CD14-positive monocyte (primary cell): ENCODE results near the gene METTL25B. TPM values are rescaled to one million over a fixed set of nuclear protein-coding genes. Genes with fewer than 3 reads are reported as not detected.
A peak's percentile ranks its signal among the peaks of the same experiment; 100 is the strongest.

Source experiments
- DNase-seq, 3 donors: peaks; one replicate each; pipeline ENCODE4 v3.0.0-alpha.2; 2011 to 2022
- H2AFZ ChIP-seq: 2 replicates; pipeline ENCODE4 v1.6.0; 2012; ENCODE audit warnings: mild to moderate bottlenecking, low read depth, low read length, inconsistent platforms; ENCODE audit not compliant: insufficient read depth, poor library complexity, severe bottlenecking
- H3K27ac ChIP-seq, 2 donors: 1 replicate in 1 of 2; 2 replicates in 1 of 2; pipeline ENCODE4 v1.5.1; 2012 to 2013; ENCODE audit warnings: low read length in 2 of 2, control low read depth in 1 of 2, inconsistent platforms in 1 of 2, low read depth in 1 of 2, mild to moderate bottlenecking in 1 of 2
- H3K27me3 ChIP-seq, 2 donors: one replicate each; pipeline versions ENCODE4 v1.6.0 to v1.6.1; 2011 to 2013; ENCODE audit warnings: low read length in 2 of 2; ENCODE audit not compliant: control insufficient read depth in 2 of 2, insufficient read depth in 2 of 2
- H3K36me3 ChIP-seq, 2 donors: replicated peaks in 1 of 2; 1 replicate in 1 of 2; 2 replicates in 1 of 2; pipeline versions ENCODE4 v1.5.1 to v1.6.1; 2012 to 2013; ENCODE audit warnings: low read length in 2 of 2, control low read depth in 1 of 2, inconsistent platforms in 1 of 2, mild to moderate bottlenecking in 1 of 2; ENCODE audit not compliant: insufficient read depth in 2 of 2, control insufficient read depth in 1 of 2
- H3K4me1 ChIP-seq, 2 donors: 1 replicate in 1 of 2; 2 replicates in 1 of 2; pipeline versions ENCODE4 v1.5.1 to v1.6.1; 2012 to 2013; ENCODE audit warnings: low read length in 2 of 2, control low read depth in 1 of 2, inconsistent platforms in 1 of 2, mild to moderate bottlenecking in 1 of 2, moderate library complexity in 1 of 2; ENCODE audit not compliant: insufficient read depth in 2 of 2, control insufficient read depth in 1 of 2
- H3K4me2 ChIP-seq: replicated peaks from 2 replicates; pipeline ENCODE3; 2012; ENCODE audit warnings: low read length, moderate library complexity, mild to moderate bottlenecking; ENCODE audit not compliant: poor library complexity, severe bottlenecking; ENCODE audit errors: extremely low read depth
- H3K4me3 ChIP-seq, 3 experiments: fragments of 200-600 bp in 1 of 3; sonication (generic) in 1 of 3; replicated peaks in 1 of 3; 1 replicate in 2 of 3; 2 replicates in 1 of 3; pipeline ENCODE4 v1.5.1; 2011 to 2013; ENCODE audit warnings: low read length in 3 of 3, mild to moderate bottlenecking in 3 of 3, control low read depth in 2 of 3, low read depth in 2 of 3, inconsistent platforms in 1 of 3, moderate library complexity in 1 of 3
- H3K79me2 ChIP-seq: 2 replicates; pipeline ENCODE4 v1.6.0; 2012; ENCODE audit warnings: mild to moderate bottlenecking, control low read depth, inconsistent platforms, low read length, moderate library complexity; ENCODE audit not compliant: insufficient read depth
- H3K9ac ChIP-seq: 2 replicates; pipeline ENCODE4 v1.6.0; 2017; ENCODE audit warnings: low read length, mild to moderate bottlenecking; ENCODE audit not compliant: insufficient read depth, poor library complexity, severe bottlenecking
- H3K9me3 ChIP-seq, 2 donors: replicated peaks in 1 of 2; 1 replicate in 1 of 2; 2 replicates in 1 of 2; pipeline versions ENCODE4 v1.5.1 to v1.6.1; 2012 to 2013; ENCODE audit warnings: low read length in 2 of 2, control low read depth in 1 of 2; ENCODE audit not compliant: control insufficient read depth in 1 of 2, insufficient read depth in 1 of 2
- H4K20me1 ChIP-seq: 2 replicates; pipeline ENCODE4 v1.6.0; 2012; ENCODE audit warnings: mild to moderate bottlenecking, low read length, control low read depth, moderate library complexity; ENCODE audit not compliant: insufficient read depth
- H3K27ac Mint-ChIP-seq, 7 donors: one replicate each; pipeline ENCODE4 v1.8.0; 2020; ENCODE audit warnings: mild to moderate bottlenecking in 7 of 7, mixed read lengths in 7 of 7, moderate library complexity in 6 of 7, inconsistent platforms in 2 of 7
- H3K27me3 Mint-ChIP-seq, 3 donors: one replicate each; pipeline ENCODE4 v1.8.0; 2021 to 2022; ENCODE audit warnings: low read depth in 3 of 3, mild to moderate bottlenecking in 3 of 3, mixed read lengths in 3 of 3, moderate library complexity in 3 of 3, inconsistent platforms in 1 of 3
- H3K36me3 Mint-ChIP-seq, 2 donors: one replicate each; pipeline ENCODE4 v1.8.0; 2020; ENCODE audit warnings: mixed read lengths in 2 of 2, inconsistent platforms in 1 of 2, mild to moderate bottlenecking in 1 of 2
- H3K4me1 Mint-ChIP-seq: one replicate; pipeline ENCODE4 v1.8.0; 2020; ENCODE audit warnings: mild to moderate bottlenecking, mixed read lengths
- H3K4me3 Mint-ChIP-seq, 2 donors: one replicate each; pipeline ENCODE4 v1.8.0; 2020; ENCODE audit warnings: mild to moderate bottlenecking in 2 of 2, mixed read lengths in 2 of 2, moderate library complexity in 1 of 2
- H3K9me3 Mint-ChIP-seq, 7 donors: one replicate each; pipeline ENCODE4 v1.8.0; 2020 to 2022; ENCODE audit warnings: mixed read lengths in 7 of 7, mild to moderate bottlenecking in 6 of 7, moderate library complexity in 6 of 7, inconsistent platforms in 2 of 7
- CTCF ChIP-seq: fragments of 200-600 bp; IDR thresholded peaks from one replicate; pipeline ENCODE4 v1.8.0; 2022; ENCODE audit warnings: antibody characterized with exemption, mild to moderate bottlenecking
- WGBS: methylation state at CpG from one replicate; pipeline ENCODE4 v1.1.5; 2013; ENCODE audit warnings: missing lambda C conversion rate; ENCODE audit not compliant: insufficient coverage; 5-methylcytosine and 5-hydroxymethylcytosine counted together
- intact Hi-C, 2 donors: fragments of 100-400 bp; cut with micrococcal nuclease; formaldehyde crosslinking; loops; one replicate each; pipeline versions ENCODE4 v1.15.0 to v1.15.1; 2023
- polyA plus RNA-seq, 3 donors: library from polyadenylated mRNA; depleted of rRNA in 1 of 3; unstranded in 2 of 3; stranded (reverse) in 1 of 3; fragments of 300-500 nt in 2 of 3; fragments of >200 nt in 1 of 3; fragmentation: Illumina TruSeq in 2 of 3; gene quantifications; 1 replicate in 2 of 3; 2 replicates in 1 of 3; pipeline ENCODE4 v1.2.3, GENCODE V29; 2012 to 2021

The METTL25B gene
- polyA plus RNA-seq, 3 donors = 4.6 to 49.3 (median 4.8) TPM

- intact Hi-C loops = no loop called here
Observed at GRCh38 chr1:156700736-156701531, 27.3 kb upstream of the METTL25B start.

DNA sequence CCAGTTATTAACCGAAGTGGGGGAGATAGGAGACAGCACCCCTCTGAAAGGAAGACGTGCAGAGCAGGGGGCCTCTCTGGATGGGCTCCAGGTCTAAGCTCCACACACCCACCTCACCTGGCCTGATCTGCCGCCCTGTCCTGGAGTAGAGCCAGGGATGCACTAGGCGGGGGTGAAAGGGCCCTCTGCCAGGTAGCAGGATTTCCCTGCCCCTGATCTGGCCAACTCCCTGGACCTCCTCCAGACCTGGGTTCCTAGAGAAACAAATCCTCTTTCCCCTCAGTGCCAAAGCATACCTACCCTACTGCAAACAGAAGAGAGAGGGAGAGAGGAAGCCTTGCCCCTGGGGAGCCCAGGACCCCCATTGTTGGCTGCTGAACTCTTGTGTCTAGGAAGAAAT lies 24.9 kb upstream of the METTL25B start:
- peaks cover 0 to 25% (median 10%) of the 10 kb centered on the region in 7 donors for H3K9me3 Mint-ChIP-seq
- Histone ChIP-seq H2AFZ (no peak overlapping the region), H4K20me1 (no peaks in the 10 kb centered on the region), H3K4me3 (no peak overlapping the region), H3K36me3 (no peaks in the 10 kb centered on the region), H3K27me3 (peaks cover 44 to 75% of the 10 kb centered on the region in 2 donors), H3K27ac (no peak overlapping the region), H3K4me1 (peaks cover 20 to 22% of the 10 kb centered on the region in 2 donors), H3K9me3 (peaks cover 0 to 15% of the 10 kb centered on the region in 2 donors), H3K79me2 (no peaks in the 10 kb centered on the region), H3K4me2 (no peak overlapping the region), H3K9ac (no peak overlapping the region)
- peaks cover 76 to 83% (median 82%) of the 10 kb centered on the region in 3 donors for H3K27me3 Mint-ChIP-seq
- H3K4me3 Mint-ChIP-seq = peak overlapping the region in 1 of 2 donors; percentile 58
- intact Hi-C loops = no loop called here
- no peak for DNase-seq
- peaks cover 0 to 7% of the 10 kb centered on the region in 2 donors for H3K36me3 Mint-ChIP-seq
- peaks cover 28% of the 10 kb centered on the region for H3K4me1 Mint-ChIP-seq
- TF ChIP-seq CTCF = no peak
- no peak overlapping the region for H3K27ac Mint-ChIP-seq
- WGBS = 83% methylated on average over 1 of the region's 4 CpGs

More at GRCh38 chr1:156700736-156701531, 27.3 kb upstream of the METTL25B start:
- H3K4me3 Mint-ChIP-seq = peak overlapping the region in 1 of 2 donors; percentile 11
- H3K9me3 Mint-ChIP-seq = peaks cover 0 to 16% (median 5%) of the 10 kb centered on the region in 7 donors
- H3K4me3 ChIP-seq = no peak overlapping the region
- peaks cover 0 to 5% of the 10 kb centered on the region in 2 donors for H3K36me3 Mint-ChIP-seq
- DNase-seq = no peak
- no peak overlapping the region for H3K27ac ChIP-seq
- peaks cover 31 to 56% of the 10 kb centered on the region in 2 donors for H3K27me3 ChIP-seq
- H3K4me1 Mint-ChIP-seq = peaks cover 16% of the 10 kb centered on the region
- H3K9me3 ChIP-seq = peaks cover 0 to 15% of the 10 kb centered on the region in 2 donors
- H3K27me3 Mint-ChIP-seq = peaks cover 65 to 66% (median 66%) of the 10 kb centered on the region in 3 donors
- no peak for TF ChIP-seq CTCF
- no peaks in the 10 kb centered on the region for H3K36me3 ChIP-seq
- no peak overlapping the region for H3K4me2 ChIP-seq
- no peaks in the 10 kb centered on the region for H3K79me2 ChIP-seq
- H3K4me1 ChIP-seq = peaks cover 13 to 14% of the 10 kb centered on the region in 2 donors
- WGBS = 66% methylated on average over 3 of the region's 8 CpGs
- H2AFZ ChIP-seq = no peak overlapping the region
- H3K27ac Mint-ChIP-seq = no peak overlapping the region
- H3K9ac ChIP-seq = no peak overlapping the region
- H4K20me1 ChIP-seq = no peaks in the 10 kb centered on the region
